Measurements from ENCODE around the gene IFITM1. TPM values are rescaled to one million over a fixed set of nuclear protein-coding genes. Genes with fewer than 3 reads are reported as not detected.

The IFITM1 gene
- total and polyA plus RNA-seq, 9 of the 15 experiments (the other 6 are each of a cell fraction or from before 2014, with no cell fraction given), result 691 to 5,579 (median 974) TPM

DNA sequence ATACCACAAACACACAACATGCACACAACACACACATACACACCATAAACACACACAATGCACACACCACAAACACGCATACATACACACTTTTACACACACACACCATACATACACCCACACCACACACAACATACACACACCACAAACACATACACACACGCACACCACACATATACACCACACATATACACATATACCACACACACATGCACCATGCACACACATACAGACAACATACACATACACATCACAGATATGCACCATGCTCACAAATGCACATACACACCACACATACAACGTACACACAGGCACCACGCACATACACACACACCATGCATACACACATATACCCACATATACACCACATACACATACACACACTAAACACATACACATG is 43.7 kb downstream of the IFITM1 start:
- no peak for DNase-seq (ENCODE audit: extremely low read depth in 1 of 4, low spot score in 3 of 4)
- Histone ChIP-seq H3K4me1 (replicated peaks in 1 of 2; ENCODE audit: control insufficient read depth in 2 of 2, insufficient read depth in 2 of 2, low read length in 2 of 2) (peaks cover 33 to 55% of the 10 kb centered on the region in 2 experiments), H4K20me1 (replicated peaks; ENCODE audit: control insufficient read depth, insufficient read depth, low read length) (no peaks in the 10 kb centered on the region), H3K9me3 (replicated peaks; ENCODE audit: control insufficient read depth, insufficient read depth, low read depth, low read length) (peaks cover 13% of the 10 kb centered on the region), H3K27me3 (ENCODE audit: control insufficient read depth in 2 of 2, insufficient read depth in 2 of 2, low read length in 2 of 2) (no peaks in the 10 kb centered on the region; a peak in 1 of 5 replicates), H3K79me2 (ENCODE audit: control insufficient read depth, insufficient read depth, low read length) (peaks cover 8% of the 10 kb centered on the region; the same call in 1 of the 3 replicates), H3K4me3 (no peak overlapping the region), H3K27ac (ENCODE audit: extremely low read depth, low read depth, low read length) (no peak overlapping the region), H3K9ac (ENCODE audit: insufficient read depth in 1 of 2, low read depth in 2 of 2, low read length in 2 of 2) (no peak overlapping the region; a peak in 1 of 4 replicates), H3K4me2 (ENCODE audit: insufficient read depth, low read length) (no peak overlapping the region), H3K9me1 (ENCODE audit: control insufficient read depth, insufficient read depth, low read length) (peaks cover 2% of the 10 kb centered on the region), H3K36me3 (ENCODE audit: control insufficient read depth, insufficient read depth, low read length) (no peaks in the 10 kb centered on the region; the same call in 2 of the 3 replicates), H2AFZ (ENCODE audit: low read depth, low read length) (no peak overlapping the region)
- CTCF ChIA-PET (ENCODE audit: low intra/inter-chr PET ratio), result no interaction called here
- FAIRE-seq, result no peak
- ATAC-seq, result no peak
- intact Hi-C loops (cut with micrococcal nuclease) (no loop called here), in situ Hi-C loops (cut with MboI) (loop anchor here (5.0 kb wide), 1 partner anchor 105 kb away; no protein-coding TSS in a partner anchor)
- no TSS peak for BruUV-seq (replicated peaks)
- WGBS (ENCODE audit: insufficient coverage, low coverage, missing lambda C conversion rate), result 74% methylated on average over 4 of the region's 4 CpGs
- POLR2A ChIA-PET, result no interaction called here
- TF ChIP-seq ADNP (tag; IDR thresholded peaks at IDR 0.05) (0 out of 2 replicates have a peak, but pooled peaks have one; percentile 21), SUPT5H (IDR thresholded peaks at IDR 0.05) (peak; percentile 41; the same call in 1 of the 2 replicates), HLTF (IDR thresholded peaks at IDR 0.05) (0 out of 2 replicates have a peak, but pooled peaks have one; percentile 52), BCOR (IDR thresholded peaks at IDR 0.05) (0 out of 2 replicates have a peak, but pooled peaks have one; percentile 41), ARHGAP35 (IDR thresholded peaks at IDR 0.05; ENCODE audit: partially characterized antibody) (peak; percentile 57), MYC (IDR thresholded peaks at IDR 0.05; ENCODE audit: low read depth, low read length) (no peak), MYC (CRISPR knock-in tag; IDR thresholded peaks at IDR 0.05; ENCODE audit: borderline replicate concordance, low read depth) (no peak), FOXK2 (conservative IDR thresholded peaks at IDR 0.05 in 1 of 2, IDR thresholded peaks at IDR 0.05 in 1 of 2; ENCODE audit: low read depth in 2 of 2) (no peak), POLR2B (IDR thresholded peaks at IDR 0.05; ENCODE audit: low read depth, partially characterized antibody) (peak; percentile 50), HDAC1 (IDR thresholded peaks at IDR 0.05) (peak in 1 of 2 experiments; percentile 55; a peak in 1 of 4 replicates), PHF20 (IDR thresholded peaks at IDR 0.05; ENCODE audit: partially characterized antibody) (peak; percentile 55), KDM1A (IDR thresholded peaks at IDR 0.05) (0 out of 4 replicates have a peak, but pooled peaks of 1 of the 2 experiments have one; percentile 59)
- TF ChIP-seq, protein P1, sequence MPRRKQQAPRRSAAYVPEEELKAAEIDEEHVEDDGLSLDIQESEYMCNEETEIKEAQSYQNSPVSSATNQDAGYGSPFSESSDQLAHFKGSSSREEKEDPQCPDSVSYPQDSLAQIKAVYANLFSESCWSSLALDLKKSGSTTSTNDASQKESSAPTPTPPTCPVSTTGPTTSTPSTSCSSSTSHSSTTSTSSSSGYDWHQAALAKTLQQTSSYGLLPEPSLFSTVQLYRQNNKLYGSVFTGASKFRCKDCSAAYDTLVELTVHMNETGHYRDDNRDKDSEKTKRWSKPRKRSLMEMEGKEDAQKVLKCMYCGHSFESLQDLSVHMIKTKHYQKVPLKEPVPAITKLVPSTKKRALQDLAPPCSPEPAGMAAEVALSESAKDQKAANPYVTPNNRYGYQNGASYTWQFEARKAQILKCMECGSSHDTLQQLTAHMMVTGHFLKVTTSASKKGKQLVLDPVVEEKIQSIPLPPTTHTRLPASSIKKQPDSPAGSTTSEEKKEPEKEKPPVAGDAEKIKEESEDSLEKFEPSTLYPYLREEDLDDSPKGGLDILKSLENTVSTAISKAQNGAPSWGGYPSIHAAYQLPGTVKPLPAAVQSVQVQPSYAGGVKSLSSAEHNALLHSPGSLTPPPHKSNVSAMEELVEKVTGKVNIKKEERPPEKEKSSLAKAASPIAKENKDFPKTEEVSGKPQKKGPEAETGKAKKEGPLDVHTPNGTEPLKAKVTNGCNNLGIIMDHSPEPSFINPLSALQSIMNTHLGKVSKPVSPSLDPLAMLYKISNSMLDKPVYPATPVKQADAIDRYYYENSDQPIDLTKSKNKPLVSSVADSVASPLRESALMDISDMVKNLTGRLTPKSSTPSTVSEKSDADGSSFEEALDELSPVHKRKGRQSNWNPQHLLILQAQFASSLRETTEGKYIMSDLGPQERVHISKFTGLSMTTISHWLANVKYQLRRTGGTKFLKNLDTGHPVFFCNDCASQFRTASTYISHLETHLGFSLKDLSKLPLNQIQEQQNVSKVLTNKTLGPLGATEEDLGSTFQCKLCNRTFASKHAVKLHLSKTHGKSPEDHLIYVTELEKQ (CRISPR knock-in tag; IDR thresholded peaks at IDR 0.05), result no peak
- TF ChIP-seq, protein P2, sequence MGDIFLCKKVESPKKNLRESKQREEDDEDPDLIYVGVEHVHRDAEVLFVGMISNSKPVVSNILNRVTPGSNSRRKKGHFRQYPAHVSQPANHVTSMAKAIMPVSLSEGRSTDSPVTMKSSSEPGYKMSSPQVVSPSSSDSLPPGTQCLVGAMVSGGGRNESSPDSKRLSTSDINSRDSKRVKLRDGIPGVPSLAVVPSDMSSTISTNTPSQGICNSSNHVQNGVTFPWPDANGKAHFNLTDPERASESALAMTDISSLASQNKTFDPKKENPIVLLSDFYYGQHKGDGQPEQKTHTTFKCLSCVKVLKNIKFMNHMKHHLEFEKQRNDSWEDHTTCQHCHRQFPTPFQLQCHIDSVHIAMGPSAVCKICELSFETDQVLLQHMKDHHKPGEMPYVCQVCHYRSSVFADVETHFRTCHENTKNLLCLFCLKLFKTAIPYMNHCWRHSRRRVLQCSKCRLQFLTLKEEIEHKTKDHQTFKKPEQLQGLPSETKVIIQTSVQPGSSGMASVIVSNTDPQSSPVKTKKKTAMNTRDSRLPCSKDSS (IDR thresholded peaks at IDR 0.05; ENCODE audit: low read depth, partially characterized antibody), result no peak

Data from K562 (cell line).